Measurements from ENCODE around the gene MYOM1.

MYOM1 gene

GRCh38 chr18:3263132-3263700, 43.4 kb upstream of the MYOM1 start:
- H3K4me3 ChIP-seq (ENCODE audit: low read depth, low read length) = peak overlapping the region; percentile 95
- TF ChIP-seq, protein P1, sequence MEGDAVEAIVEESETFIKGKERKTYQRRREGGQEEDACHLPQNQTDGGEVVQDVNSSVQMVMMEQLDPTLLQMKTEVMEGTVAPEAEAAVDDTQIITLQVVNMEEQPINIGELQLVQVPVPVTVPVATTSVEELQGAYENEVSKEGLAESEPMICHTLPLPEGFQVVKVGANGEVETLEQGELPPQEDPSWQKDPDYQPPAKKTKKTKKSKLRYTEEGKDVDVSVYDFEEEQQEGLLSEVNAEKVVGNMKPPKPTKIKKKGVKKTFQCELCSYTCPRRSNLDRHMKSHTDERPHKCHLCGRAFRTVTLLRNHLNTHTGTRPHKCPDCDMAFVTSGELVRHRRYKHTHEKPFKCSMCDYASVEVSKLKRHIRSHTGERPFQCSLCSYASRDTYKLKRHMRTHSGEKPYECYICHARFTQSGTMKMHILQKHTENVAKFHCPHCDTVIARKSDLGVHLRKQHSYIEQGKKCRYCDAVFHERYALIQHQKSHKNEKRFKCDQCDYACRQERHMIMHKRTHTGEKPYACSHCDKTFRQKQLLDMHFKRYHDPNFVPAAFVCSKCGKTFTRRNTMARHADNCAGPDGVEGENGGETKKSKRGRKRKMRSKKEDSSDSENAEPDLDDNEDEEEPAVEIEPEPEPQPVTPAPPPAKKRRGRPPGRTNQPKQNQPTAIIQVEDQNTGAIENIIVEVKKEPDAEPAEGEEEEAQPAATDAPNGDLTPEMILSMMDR (IDR thresholded peaks at IDR 0.05; ENCODE audit: low read depth, low read length, missing control alignments) = no peak
- DNase-seq (ENCODE audit: low read depth) = no peak

- TF ChIP-seq, protein P1 (IDR thresholded peaks at IDR 0.05; ENCODE audit: low read depth, low read length, missing control alignments) = peak; percentile 2
- DNase-seq (ENCODE audit: low read depth) = no peak
- H3K4me3 ChIP-seq (ENCODE audit: low read depth, low read length) = peak overlapping the region; percentile 95
Observed at GRCh38 chr18:3262234-3263131, 42.7 kb upstream of the MYOM1 start.

GRCh38 chr18:3261373-3262233, 41.8 kb upstream of the MYOM1 start, which contains the start of gene MYL12B:
Gene MYL12B (plus strand): TSS chr18:3262133. CDS start chr18:3272899, 10,766 bp downstream.
- no peak for DNase-seq (ENCODE audit: low read depth)
- TF ChIP-seq, protein P1 (IDR thresholded peaks at IDR 0.05; ENCODE audit: low read depth, low read length, missing control alignments) = no peak
- peak within 1 kb of the TSS; percentile 95 for H3K4me3 ChIP-seq (ENCODE audit: low read depth, low read length)

GRCh38 chr18:3260995-3261372, 41.2 kb upstream of the MYOM1 start:
- DNase-seq (ENCODE audit: low read depth) = no peak
- TF ChIP-seq, protein P1 (IDR thresholded peaks at IDR 0.05; ENCODE audit: low read depth, low read length, missing control alignments) = no peak
- H3K4me3 ChIP-seq (ENCODE audit: low read depth, low read length) = peak overlapping the region; percentile 95

GRCh38 chr18:3257627-3258120, 37.9 kb upstream of the MYOM1 start:
- DNase-seq (ENCODE audit: low read depth) = no peak
- H3K4me3 ChIP-seq (ENCODE audit: low read depth, low read length) = no peak overlapping the region
- TF ChIP-seq, protein P1 (IDR thresholded peaks at IDR 0.05; ENCODE audit: low read depth, low read length, missing control alignments) = no peak

DNA sequence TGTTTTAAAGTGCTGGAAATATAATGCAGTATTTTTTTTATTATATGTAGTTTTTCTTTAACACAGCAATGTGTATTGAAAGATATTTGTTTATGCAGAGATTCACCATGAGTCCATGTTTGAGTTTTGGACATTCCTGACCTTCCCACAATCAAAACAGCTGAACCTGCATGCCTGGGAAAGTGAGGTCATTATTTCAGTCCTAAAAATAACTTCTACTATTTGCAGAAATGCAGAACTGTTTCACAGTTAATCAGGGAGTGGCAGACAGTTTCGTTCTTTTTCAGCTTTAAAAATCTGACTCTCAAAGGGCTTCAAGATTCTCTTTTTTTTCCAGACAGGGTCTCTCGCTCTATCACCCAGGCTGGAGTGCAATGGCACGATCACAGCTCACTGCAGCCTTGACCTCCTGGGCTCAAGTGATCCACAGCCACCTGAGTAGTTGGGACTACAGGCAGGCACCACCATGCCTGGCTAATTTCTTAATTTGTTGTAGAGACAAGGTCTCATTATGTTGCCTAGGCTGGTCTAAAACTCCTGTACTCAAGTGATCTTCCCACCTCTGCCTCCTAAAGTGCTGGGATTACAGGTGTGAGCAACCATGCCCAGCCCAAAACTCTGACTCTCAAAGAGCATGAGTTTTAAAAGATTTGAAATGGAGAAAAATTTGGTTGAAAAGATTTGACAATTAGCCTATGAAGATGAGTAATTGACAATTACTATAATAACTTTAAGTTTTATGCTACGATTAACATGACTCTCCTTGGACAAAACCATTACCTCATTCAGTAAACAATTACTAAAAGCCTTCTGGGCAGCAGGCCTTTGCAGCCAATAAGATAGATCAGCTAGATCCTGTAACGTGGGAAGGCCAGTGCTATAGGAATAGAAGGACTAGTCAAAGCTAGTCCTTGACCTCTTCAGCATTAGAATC, 37.2 kb upstream of the MYOM1 start:
- H3K4me3 ChIP-seq (ENCODE audit: low read depth, low read length) = no peak overlapping the region
- DNase-seq (ENCODE audit: low read depth) = no peak
- TF ChIP-seq, protein P1 (IDR thresholded peaks at IDR 0.05; ENCODE audit: low read depth, low read length, missing control alignments) = no peak
